ENCODE data around the gene PRDX2. TPM values are rescaled to one million over a fixed set of nuclear protein-coding genes. Genes with fewer than 3 reads are reported as not detected.
"Not testable (repeated sequence)": the region's sequence is repeated elsewhere in the genome, so short reads cannot be mapped to it uniquely, and the experiment has no call there.

The PRDX2 gene
- total RNA-seq, 1 donor from 2014 or later = 190 TPM

GRCh38 chr19:12800466-12800770, 1.2 kb downstream of the PRDX2 start:
- no peak for DNase-seq (ENCODE audit: low spot score)
- TF ChIP-seq CTCF (IDR thresholded peaks at IDR 0.05) = no peak
- no peak overlapping the region for H3K27ac Mint-ChIP-seq (ENCODE audit: unreplicated experiment)
- no peaks in the 10 kb centered on the region for H3K36me3 Mint-ChIP-seq (ENCODE audit: low read depth)
- no peaks in the 10 kb centered on the region for H3K9me3 Mint-ChIP-seq (ENCODE audit: low read depth)
- peak overlapping the region; percentile 86 for H3K4me3 Mint-ChIP-seq (ENCODE audit: unreplicated experiment)
- H3K27me3 Mint-ChIP-seq (ENCODE audit: low read depth) = no peaks in the 10 kb centered on the region
- peaks cover 29% of the 10 kb centered on the region for H3K4me1 Mint-ChIP-seq (ENCODE audit: low read depth)

GRCh38 chr19:12799742-12800465, 1.7 kb downstream of the PRDX2 start:
- TF ChIP-seq CTCF (IDR thresholded peaks at IDR 0.05) = no peak
- H3K36me3 Mint-ChIP-seq (ENCODE audit: low read depth) = no peaks in the 10 kb centered on the region
- peaks cover 30% of the 10 kb centered on the region for H3K4me1 Mint-ChIP-seq (ENCODE audit: low read depth)
- DNase-seq (ENCODE audit: low spot score) = no peak
- no peak overlapping the region for H3K27ac Mint-ChIP-seq (ENCODE audit: unreplicated experiment)
- no peak overlapping the region for H3K4me3 Mint-ChIP-seq (ENCODE audit: unreplicated experiment)
- no peaks in the 10 kb centered on the region for H3K9me3 Mint-ChIP-seq (ENCODE audit: low read depth)
- no peaks in the 10 kb centered on the region for H3K27me3 Mint-ChIP-seq (ENCODE audit: low read depth)

GRCh38 chr19:12797607-12798006, 4.0 kb downstream of the PRDX2 start:
- H3K9me3 Mint-ChIP-seq (ENCODE audit: low read depth); H3K36me3 Mint-ChIP-seq (ENCODE audit: low read depth); H3K4me3 Mint-ChIP-seq (ENCODE audit: unreplicated experiment); H3K27me3 Mint-ChIP-seq (ENCODE audit: low read depth); DNase-seq (ENCODE audit: low spot score): not testable (repeated sequence)
- Mint-ChIP-seq H3K4me1 (ENCODE audit: low read depth) (peaks cover 38% of the 10 kb centered on the region), H3K27ac (ENCODE audit: unreplicated experiment) (peak overlapping the region; percentile 5)

GRCh38 chr19:12797141-12797587, 4.4 kb downstream of the PRDX2 start:
- Mint-ChIP-seq H3K27me3 (ENCODE audit: low read depth) (no peaks in the 10 kb centered on the region), H3K9me3 (ENCODE audit: low read depth) (no peaks in the 10 kb centered on the region), H3K4me3 (ENCODE audit: unreplicated experiment) (no peak overlapping the region), H3K36me3 (ENCODE audit: low read depth) (peaks cover 2% of the 10 kb centered on the region), H3K27ac (ENCODE audit: unreplicated experiment) (no peak overlapping the region), H3K4me1 (ENCODE audit: low read depth) (peaks cover 34% of the 10 kb centered on the region)
- no peak for DNase-seq (ENCODE audit: low spot score)
- TF ChIP-seq CTCF (IDR thresholded peaks at IDR 0.05) = no peak

- peaks cover 33% of the 10 kb centered on the region for H3K4me1 Mint-ChIP-seq (ENCODE audit: low read depth)
- no peaks in the 10 kb centered on the region for H3K27me3 Mint-ChIP-seq (ENCODE audit: low read depth)
- H3K9me3 Mint-ChIP-seq (ENCODE audit: low read depth) = no peaks in the 10 kb centered on the region
- H3K27ac Mint-ChIP-seq (ENCODE audit: unreplicated experiment) = peak overlapping the region; percentile 95
- H3K36me3 Mint-ChIP-seq (ENCODE audit: low read depth) = peaks cover 2% of the 10 kb centered on the region
- TF ChIP-seq CTCF (IDR thresholded peaks at IDR 0.05) = peak; percentile 94
- no peak for DNase-seq (ENCODE audit: low spot score)
- H3K4me3 Mint-ChIP-seq (ENCODE audit: unreplicated experiment) = peak overlapping the region; percentile 48
Measured at GRCh38 chr19:12796146-12797071, 5.2 kb downstream of the PRDX2 start.
